Vagina (tissue), 2 donors: Measurements from ENCODE around the gene MYH4.

Experiments
- CTCF ChIP-seq, 3 experiments: fragments of 450-650 bp in 2 of 3; fragments of 200-600 bp in 1 of 3; sonication (generic) in 1 of 3; IDR thresholded peaks; one replicate each; pipeline ENCODE4 v1.5.1; 2017 to 2019; ENCODE audit warnings: antibody characterized with exemption in 3 of 3, mild to moderate bottlenecking in 2 of 3, moderate library complexity in 2 of 3
- POLR2A ChIP-seq, 2 donors: fragments of 450-650 bp; IDR thresholded peaks; one replicate each; pipeline ENCODE4 v1.6.1; 2017; ENCODE audit warnings: antibody characterized with exemption in 2 of 2, mild to moderate bottlenecking in 2 of 2, moderate library complexity in 2 of 2
- POLR2AphosphoS5 ChIP-seq, 2 donors: sonication (generic); formaldehyde crosslinking; IDR thresholded peaks; one replicate each; pipeline ENCODE4 v1.9.0; 2017; ENCODE audit warnings: antibody characterized with exemption in 2 of 2, mild to moderate bottlenecking in 2 of 2, low read depth in 1 of 2; ENCODE audit not compliant: insufficient read depth in 1 of 2

DNA sequence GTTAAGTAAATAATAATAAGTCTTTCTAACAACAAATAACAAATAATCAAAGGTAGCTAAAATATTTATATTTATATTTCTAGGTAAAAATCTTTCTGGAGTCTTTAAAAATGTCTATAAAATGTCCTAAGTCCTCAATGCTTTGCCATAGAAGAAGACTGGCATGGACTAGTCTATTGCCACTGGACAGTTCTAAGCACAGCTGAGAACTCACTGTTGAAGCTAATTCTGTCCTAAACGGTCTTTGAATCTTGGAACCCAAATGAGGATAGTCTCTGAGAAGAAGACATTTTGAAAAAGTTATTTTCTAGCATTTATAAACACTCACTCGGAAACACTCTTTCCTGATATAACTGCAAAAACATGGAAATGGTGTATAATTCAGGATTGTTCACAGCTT, 48.1 kb downstream of the MYH4 start:
- TF ChIP-seq CTCF (IDR thresholded peaks at IDR 0.05), result no peak
- no peak for TF ChIP-seq POLR2A (IDR thresholded peaks at IDR 0.05)
- TF ChIP-seq POLR2AphosphoS5 (IDR thresholded peaks at IDR 0.05; ENCODE audit: insufficient read depth in 1 of 2, low read depth in 1 of 2), result no peak
